HEK293T (cell line): ENCODE data around the gene GNG13.

Experiments
- CTCF ChIA-PET: fragments of 350-600 bp; formaldehyde crosslinking; extraction: SDS; loops from one replicate; lab custom pipeline; 2021; ENCODE audit warnings: antibody characterized with exemption, inconsistent platforms; lab: Yijun Ruan, JAX
- POLR2A ChIA-PET: fragments of 350-600 bp; formaldehyde crosslinking; extraction: SDS; loops from one replicate; lab custom pipeline; 2020; ENCODE audit warnings: antibody characterized with exemption, inconsistent platforms; lab: Yijun Ruan, JAX
- DNase-seq: peaks from one replicate; pipeline ENCODE4 v3.0.0; 2012; ENCODE audit warnings: mixed read lengths; ENCODE audit errors: extremely low spot score
- ARNT ChIP-seq: fragments of 450-650 bp; IDR thresholded peaks from 2 replicates; pipeline ENCODE4 v1.6.1; 2017; ENCODE audit warnings: mild to moderate bottlenecking
- BHLHE40 ChIP-seq: fragments of 450-650 bp; IDR thresholded peaks from 2 replicates; pipeline ENCODE4 v1.6.1; 2016; ENCODE audit warnings: mild to moderate bottlenecking, moderate library complexity, borderline replicate concordance
- CTBP1 ChIP-seq: fragments of 450-650 bp; IDR thresholded peaks from 2 replicates; pipeline ENCODE4 v1.6.1; 2016; ENCODE audit warnings: borderline replicate concordance
- ELF4 ChIP-seq: fragments of 450-650 bp; IDR thresholded peaks from 2 replicates; pipeline ENCODE4 v1.6.1; 2017; ENCODE audit warnings: antibody characterized with exemption
- FOXA1 ChIP-seq: fragments of 450-650 bp; IDR thresholded peaks from 2 replicates; pipeline ENCODE4 v1.6.1; 2016; ENCODE audit warnings: mild to moderate bottlenecking
- FOXK2 ChIP-seq: fragments of 450-650 bp; IDR thresholded peaks from 2 replicates; pipeline ENCODE4 v1.6.1; 2016; ENCODE audit warnings: mild to moderate bottlenecking
- FOXM1 ChIP-seq: fragments of 450-650 bp; IDR thresholded peaks from 2 replicates; pipeline ENCODE4 v1.6.1; 2017; ENCODE audit warnings: mild to moderate bottlenecking, borderline replicate concordance
- HDGF ChIP-seq: fragments of 450-650 bp; IDR thresholded peaks from 2 replicates; pipeline ENCODE4 v1.6.1; 2017; ENCODE audit warnings: antibody characterized with exemption, borderline replicate concordance
- L3MBTL2 ChIP-seq: fragments of 450-650 bp; conservative IDR thresholded peaks from 2 replicates; pipeline ENCODE4 v1.6.1; 2016; ENCODE audit warnings: mild to moderate bottlenecking
- LEF1 ChIP-seq: fragments of 450-650 bp; IDR thresholded peaks from 2 replicates; pipeline ENCODE4 v1.6.1; 2017; ENCODE audit warnings: mild to moderate bottlenecking, borderline replicate concordance
- NFRKB ChIP-seq: fragments of 450-650 bp; IDR thresholded peaks from 2 replicates; pipeline ENCODE4 v1.6.1; 2016; ENCODE audit warnings: mild to moderate bottlenecking, moderate library complexity
- PKNOX1 ChIP-seq: fragments of 450-650 bp; IDR thresholded peaks from 2 replicates; pipeline ENCODE4 v1.6.1; 2016
- SP1 ChIP-seq: fragments of 450-650 bp; IDR thresholded peaks from 2 replicates; pipeline ENCODE4 v1.6.1; 2017
- SUZ12 ChIP-seq: fragments of 450-650 bp; IDR thresholded peaks from 2 replicates; pipeline ENCODE4 v1.6.1; 2016; ENCODE audit warnings: mild to moderate bottlenecking
- TARDBP ChIP-seq: fragments of 450-650 bp; IDR thresholded peaks from 2 replicates; pipeline ENCODE4 v1.6.1; 2016
- ZNF384 ChIP-seq: fragments of 450-650 bp; IDR thresholded peaks from 2 replicates; pipeline ENCODE4 v1.6.1; 2016

GNG13 gene

GRCh38 chr16:766008-766819, 34.3 kb downstream of the GNG13 start:
- CTCF ChIA-PET, result no interaction called here
- TF ChIP-seq PKNOX1 (no peak), SP1 (no peak), ZNF384 (no peak), SUZ12 (no peak), BHLHE40 (no peak), TARDBP (no peak), LEF1 (no peak), FOXA1 (no peak), CTBP1 (no peak), ARNT (no peak), ELF4 (no peak), L3MBTL2 (no peak), HDGF (no peak), FOXK2 (no peak), NFRKB (no peak), FOXM1 (no peak)
- no peak for DNase-seq
- POLR2A ChIA-PET, result no interaction called here

GRCh38 chr16:765488-765865, 35.1 kb downstream of the GNG13 start:
- ChIA-PET POLR2A (no interaction called here), CTCF (no interaction called here)
- DNase-seq, result no peak
- TF ChIP-seq L3MBTL2 (no peak), SUZ12 (no peak), SP1 (no peak), ZNF384 (no peak), LEF1 (no peak), TARDBP (no peak), ELF4 (no peak), FOXK2 (no peak)

GRCh38 chr16:764848-765487, 35.6 kb downstream of the GNG13 start:
- DNase-seq, result no peak
- POLR2A ChIA-PET, result no interaction called here
- CTCF ChIA-PET, result no interaction called here
- no peak for TF ChIP-seq ZNF384

- TF ChIP-seq FOXA1 (no peak), ARNT (no peak), BHLHE40 (no peak), CTBP1 (no peak), L3MBTL2 (no peak), LEF1 (no peak)
- DNase-seq, result no peak
- ChIA-PET CTCF (interaction anchor here (0.7 kb wide), 1 partner anchor 52 kb away, joined by 3 read pairs; no protein-coding TSS in a partner anchor), POLR2A (no interaction called here)
Measured at GRCh38 chr16:764184-764750, 36.3 kb downstream of the GNG13 start.

GRCh38 chr16:763369-764183, 37.0 kb downstream of the GNG13 start:
- ChIA-PET POLR2A (no interaction called here), CTCF (interaction anchor here (0.7 kb wide), 1 partner anchor 51 kb away, joined by 3 read pairs; no protein-coding TSS in a partner anchor)
- DNase-seq, result no peak
- no peak for TF ChIP-seq NFRKB
- TF ChIP-seq TARDBP, result no peak
- TF ChIP-seq L3MBTL2, result no peak
- no peak for TF ChIP-seq SUZ12
- no peak for TF ChIP-seq HDGF
- TF ChIP-seq PKNOX1, result no peak
- TF ChIP-seq ZNF384, result no peak
- no peak for TF ChIP-seq LEF1
- TF ChIP-seq FOXA1, result no peak
- no peak for TF ChIP-seq FOXM1
- no peak for TF ChIP-seq ELF4
- no peak for TF ChIP-seq BHLHE40
- no peak for TF ChIP-seq CTBP1
- no peak for TF ChIP-seq SP1

GRCh38 chr16:762595-763268, 37.8 kb downstream of the GNG13 start:
- no peak for DNase-seq
- ChIA-PET CTCF (no interaction called here), POLR2A (no interaction called here)
- no peak for TF ChIP-seq ZNF384
- no peak for TF ChIP-seq SUZ12
- TF ChIP-seq NFRKB, result no peak
- no peak for TF ChIP-seq BHLHE40
- no peak for TF ChIP-seq SP1
- no peak for TF ChIP-seq FOXA1
- TF ChIP-seq TARDBP, result no peak
- no peak for TF ChIP-seq ARNT
- no peak for TF ChIP-seq HDGF
- TF ChIP-seq ELF4, result no peak
- TF ChIP-seq CTBP1, result no peak
- TF ChIP-seq PKNOX1, result no peak
- TF ChIP-seq FOXM1, result no peak
- TF ChIP-seq L3MBTL2, result no peak
